Astrocyte (in vitro differentiated cells and primary cell): ENCODE results near the gene PTAFR. TPM values are rescaled to one million over a fixed set of nuclear protein-coding genes. Genes with fewer than 3 reads are reported as not detected.

Source experiments
- DNase-seq: peaks from one replicate; pipeline ENCODE4 v3.0.0-alpha.2; 2010; ENCODE audit warnings: low read depth
- FAIRE-seq: peaks from 2 replicates; lab custom pipeline; 2011; peaks lifted over from hg19 to GRCh38; lab: Jason Lieb, UNC
- H2AFZ ChIP-seq: 2 replicates; pipeline ENCODE4 v1.6.0; 2012; ENCODE audit warnings: low read depth, low read length, inconsistent platforms
- H3K27ac ChIP-seq: 2 replicates; pipeline ENCODE4 v1.5.1; 2011; ENCODE audit warnings: low read depth, low read length, inconsistent platforms
- H3K27me3 ChIP-seq: 2 replicates; pipeline ENCODE4 v1.6.0; 2011; ENCODE audit warnings: low read length, inconsistent platforms; ENCODE audit not compliant: insufficient read depth
- H3K36me3 ChIP-seq: 2 replicates; pipeline ENCODE4 v1.5.1; 2011; ENCODE audit warnings: low read length, inconsistent platforms; ENCODE audit not compliant: insufficient read depth
- H3K4me1 ChIP-seq: 2 replicates; pipeline ENCODE4 v1.5.1; 2011; ENCODE audit warnings: low read length, inconsistent platforms; ENCODE audit not compliant: insufficient read depth
- H3K4me2 ChIP-seq: 2 replicates; pipeline ENCODE4 v1.6.0; 2012; ENCODE audit warnings: low read length, inconsistent platforms
- H3K4me3 ChIP-seq: 2 replicates; pipeline ENCODE4 v1.5.1; 2011; ENCODE audit warnings: low read depth, mild to moderate bottlenecking, low read length, inconsistent platforms; ENCODE audit not compliant: insufficient read depth
- H3K79me2 ChIP-seq: 2 replicates; pipeline ENCODE4 v1.6.0; 2012; ENCODE audit warnings: mild to moderate bottlenecking, low read length, inconsistent platforms; ENCODE audit not compliant: insufficient read depth
- H3K9ac ChIP-seq: 2 replicates; pipeline ENCODE4 v1.6.0; 2012; ENCODE audit warnings: mild to moderate bottlenecking, low read length, inconsistent platforms
- H3K9me3 ChIP-seq: 2 replicates; pipeline ENCODE4 v1.5.1; 2012; ENCODE audit warnings: low read depth, mild to moderate bottlenecking, low read length, inconsistent platforms; ENCODE audit not compliant: insufficient read depth
- H4K20me1 ChIP-seq: 2 replicates; pipeline ENCODE4 v1.6.0; 2012; ENCODE audit warnings: low read length, inconsistent platforms; ENCODE audit not compliant: insufficient read depth
- H3K27ac Mint-ChIP-seq: one replicate; pipeline ENCODE4 v1.8.0; 2021; ENCODE audit warnings: mild to moderate bottlenecking, mixed read lengths; ENCODE audit not compliant: unreplicated experiment
- H3K27me3 Mint-ChIP-seq: one replicate; pipeline ENCODE4 v1.8.0; 2021; ENCODE audit warnings: low read depth, mixed read lengths; ENCODE audit not compliant: unreplicated experiment
- H3K36me3 Mint-ChIP-seq: one replicate; pipeline ENCODE4 v1.8.0; 2021; ENCODE audit warnings: low read depth, mixed read lengths; ENCODE audit not compliant: unreplicated experiment
- H3K4me1 Mint-ChIP-seq: one replicate; pipeline ENCODE4 v1.8.0; 2021; ENCODE audit warnings: low read depth, mixed read lengths; ENCODE audit not compliant: unreplicated experiment
- H3K4me3 Mint-ChIP-seq: one replicate; pipeline ENCODE4 v1.8.0; 2021; ENCODE audit warnings: mild to moderate bottlenecking, moderate library complexity, mixed read lengths; ENCODE audit not compliant: unreplicated experiment
- H3K9me3 Mint-ChIP-seq: one replicate; pipeline ENCODE4 v1.8.0; 2021; ENCODE audit warnings: mild to moderate bottlenecking, mixed read lengths; ENCODE audit not compliant: unreplicated experiment
- EZH2 ChIP-seq: IDR thresholded peaks from 2 replicates; pipeline ENCODE4 v1.6.1; 2012; ENCODE audit warnings: mild to moderate bottlenecking, low read length, inconsistent platforms; ENCODE audit not compliant: insufficient read depth
- total RNA-seq: library from RNA; stranded (reverse); gene quantifications from 2 replicates; pipeline ENCODE4 v1.2.1, GENCODE V29; 2021
- TF ChIP-seq, protein P1 (sequence below): IDR thresholded peaks from 2 replicates; pipeline ENCODE4 v1.5.1; 2011; ENCODE audit warnings: low read depth, mild to moderate bottlenecking, inconsistent platforms, low read length, moderate library complexity; ENCODE audit not compliant: insufficient read depth

PTAFR gene
- total RNA-seq, 1 donor from 2014 or later, result 0.32 TPM

DNA sequence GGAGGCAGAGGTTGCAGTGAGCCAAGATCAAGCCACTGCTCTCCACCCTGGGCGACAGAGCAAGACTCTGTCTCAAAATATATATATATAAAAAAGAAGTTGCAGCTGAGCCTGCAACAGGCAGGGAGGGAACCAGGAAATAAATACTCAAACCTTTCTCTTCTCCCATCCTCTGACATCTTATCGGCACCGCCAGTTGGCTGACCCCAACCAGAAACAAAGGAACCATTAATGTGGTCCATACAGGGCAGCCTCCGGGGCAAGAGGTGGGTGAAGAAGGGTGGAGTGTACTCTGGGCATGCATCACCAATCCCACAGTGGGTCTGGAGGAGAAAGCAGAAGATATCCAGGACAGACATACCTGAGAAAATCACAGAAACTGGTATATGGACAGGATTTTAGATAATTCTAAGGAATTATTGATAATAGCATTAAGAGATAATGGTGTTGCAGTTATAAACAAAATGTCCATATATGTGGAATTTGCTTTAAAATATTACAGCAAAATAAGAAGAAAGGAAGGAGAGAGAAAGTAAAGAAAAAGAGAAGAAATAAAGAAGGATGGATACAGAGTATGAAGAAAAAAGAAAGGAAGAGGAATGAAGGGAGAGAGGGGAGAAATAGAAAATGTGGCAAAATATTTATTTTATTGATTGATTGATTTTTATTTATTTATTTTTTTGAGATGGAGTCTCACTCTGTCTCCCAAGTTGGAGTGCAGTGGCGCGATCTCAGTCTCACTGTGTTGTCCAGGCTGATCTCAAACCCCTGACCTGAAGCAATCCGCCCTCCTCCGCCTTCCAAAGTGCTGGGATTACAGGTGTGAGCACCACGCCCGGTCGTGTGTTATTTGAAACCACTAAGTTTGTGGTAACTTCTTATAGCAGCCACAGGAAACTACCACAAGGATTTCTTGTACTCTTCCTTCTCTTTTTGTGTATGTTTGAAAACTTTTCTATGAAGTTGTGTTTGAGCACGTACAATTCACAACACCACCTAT is 4.1 kb upstream of the PTAFR start:
- Histone ChIP-seq H3K36me3 (no peaks in the 10 kb centered on the region), H3K9me3 (no peaks in the 10 kb centered on the region), H3K27me3 (peaks cover 4% of the 10 kb centered on the region), H3K27ac (no peak overlapping the region), H4K20me1 (no peaks in the 10 kb centered on the region), H3K4me3 (no peak overlapping the region), H3K79me2 (no peaks in the 10 kb centered on the region), H3K9ac (no peak overlapping the region), H3K4me1 (no peaks in the 10 kb centered on the region), H2AFZ (no peak overlapping the region), H3K4me2 (no peak overlapping the region)
- no peak for DNase-seq
- Mint-ChIP-seq H3K4me1 (peaks cover 2% of the 10 kb centered on the region), H3K36me3 (no peaks in the 10 kb centered on the region), H3K4me3 (no peak overlapping the region), H3K27ac (no peak overlapping the region), H3K9me3 (no peaks in the 10 kb centered on the region), H3K27me3 (peaks cover 13% of the 10 kb centered on the region)
- TF ChIP-seq, protein P1, sequence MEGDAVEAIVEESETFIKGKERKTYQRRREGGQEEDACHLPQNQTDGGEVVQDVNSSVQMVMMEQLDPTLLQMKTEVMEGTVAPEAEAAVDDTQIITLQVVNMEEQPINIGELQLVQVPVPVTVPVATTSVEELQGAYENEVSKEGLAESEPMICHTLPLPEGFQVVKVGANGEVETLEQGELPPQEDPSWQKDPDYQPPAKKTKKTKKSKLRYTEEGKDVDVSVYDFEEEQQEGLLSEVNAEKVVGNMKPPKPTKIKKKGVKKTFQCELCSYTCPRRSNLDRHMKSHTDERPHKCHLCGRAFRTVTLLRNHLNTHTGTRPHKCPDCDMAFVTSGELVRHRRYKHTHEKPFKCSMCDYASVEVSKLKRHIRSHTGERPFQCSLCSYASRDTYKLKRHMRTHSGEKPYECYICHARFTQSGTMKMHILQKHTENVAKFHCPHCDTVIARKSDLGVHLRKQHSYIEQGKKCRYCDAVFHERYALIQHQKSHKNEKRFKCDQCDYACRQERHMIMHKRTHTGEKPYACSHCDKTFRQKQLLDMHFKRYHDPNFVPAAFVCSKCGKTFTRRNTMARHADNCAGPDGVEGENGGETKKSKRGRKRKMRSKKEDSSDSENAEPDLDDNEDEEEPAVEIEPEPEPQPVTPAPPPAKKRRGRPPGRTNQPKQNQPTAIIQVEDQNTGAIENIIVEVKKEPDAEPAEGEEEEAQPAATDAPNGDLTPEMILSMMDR, result no peak
- TF ChIP-seq EZH2, result no peak
- no peak for FAIRE-seq

DNA sequence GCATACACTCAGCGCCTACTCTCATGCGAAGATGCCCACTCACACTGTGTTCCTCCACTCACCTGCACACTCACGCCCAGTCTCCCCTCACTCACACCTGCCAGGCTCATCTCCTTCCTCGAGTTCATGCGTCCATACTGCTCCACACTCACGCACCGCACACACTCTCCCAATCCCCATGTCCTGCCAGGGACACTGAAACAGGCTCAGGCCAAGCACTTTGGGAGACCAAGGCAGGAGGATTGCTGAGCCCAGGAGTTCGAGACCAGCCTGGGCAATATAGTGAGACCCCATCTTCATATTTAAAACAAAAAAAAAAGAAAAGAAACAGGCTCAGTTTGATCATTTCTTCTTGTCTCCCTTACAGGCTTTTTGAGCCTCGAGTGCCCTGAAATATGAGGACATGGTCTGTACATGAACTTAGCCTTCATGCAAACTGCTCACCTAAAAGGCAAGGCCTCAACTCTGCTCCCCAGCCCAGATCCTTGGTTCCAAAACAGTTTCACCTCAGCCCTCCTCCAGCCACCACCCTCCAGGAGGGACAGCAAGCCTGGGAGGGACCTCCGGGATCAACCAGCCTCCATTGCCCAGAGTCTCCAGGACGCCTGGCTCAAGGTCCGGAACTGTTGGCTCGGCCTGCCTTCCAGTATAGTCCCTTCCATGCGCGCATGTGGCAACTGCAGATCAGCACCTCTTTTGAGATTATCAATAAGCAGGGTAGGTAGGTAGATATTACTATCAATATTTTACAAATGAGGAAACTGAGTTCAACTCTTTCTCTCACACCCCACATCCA is 2.4 kb upstream of the PTAFR start:
- Histone ChIP-seq H3K4me1 (no peaks in the 10 kb centered on the region), H2AFZ (no peak overlapping the region), H3K4me3 (no peak overlapping the region), H3K9me3 (no peaks in the 10 kb centered on the region), H3K36me3 (no peaks in the 10 kb centered on the region), H3K27ac (no peak overlapping the region), H3K27me3 (peaks cover 4% of the 10 kb centered on the region), H3K9ac (no peak overlapping the region), H3K79me2 (no peaks in the 10 kb centered on the region), H4K20me1 (no peaks in the 10 kb centered on the region), H3K4me2 (no peak overlapping the region)
- peaks cover 9% of the 10 kb centered on the region for H3K4me1 Mint-ChIP-seq
- no peaks in the 10 kb centered on the region for H3K36me3 Mint-ChIP-seq
- FAIRE-seq (no peak), DNase-seq (no peak)
- no peak for TF ChIP-seq EZH2
- no peak overlapping the region for H3K4me3 Mint-ChIP-seq
- no peaks in the 10 kb centered on the region for H3K9me3 Mint-ChIP-seq
- H3K27me3 Mint-ChIP-seq, result peaks cover 13% of the 10 kb centered on the region
- no peak overlapping the region for H3K27ac Mint-ChIP-seq

DNA sequence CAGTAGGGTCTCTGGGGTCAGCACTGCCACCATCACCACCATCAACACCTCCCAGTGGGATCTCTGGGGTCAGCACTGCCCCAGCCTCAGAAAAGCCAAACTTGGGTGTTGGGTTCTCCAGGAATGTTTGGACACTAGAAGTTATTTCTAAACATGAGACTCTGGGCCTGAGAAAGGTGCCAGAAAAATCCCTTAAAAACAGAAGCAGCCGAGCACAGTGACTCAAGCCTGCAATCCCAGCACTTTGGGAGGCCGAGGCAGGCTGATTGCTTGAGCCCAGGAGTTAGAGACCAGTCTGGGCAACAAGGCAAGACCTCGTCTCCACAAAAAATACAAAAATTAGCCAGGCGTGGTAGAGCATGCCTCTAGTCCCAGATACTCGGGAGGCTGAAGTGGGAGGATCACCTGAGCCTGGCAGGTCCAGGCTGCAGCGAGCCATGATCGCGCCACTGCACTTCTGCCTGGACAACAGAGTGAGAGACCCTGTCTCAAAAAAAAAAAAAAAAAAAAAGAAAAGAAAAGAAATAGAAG is 470 bp downstream of the PTAFR start:
- H3K4me1 ChIP-seq, result no peaks in the 10 kb centered on the region
- Mint-ChIP-seq H3K4me1 (peaks cover 14% of the 10 kb centered on the region), H3K27ac (no peak overlapping the region), H3K9me3 (no peaks in the 10 kb centered on the region), H3K36me3 (no peaks in the 10 kb centered on the region), H3K4me3 (no peak overlapping the region), H3K27me3 (peaks cover 11% of the 10 kb centered on the region)
- no peak overlapping the region for H3K27ac ChIP-seq
- no peaks in the 10 kb centered on the region for H4K20me1 ChIP-seq
- H3K4me3 ChIP-seq, result no peak overlapping the region
- FAIRE-seq, result no peak
- H3K36me3 ChIP-seq, result no peaks in the 10 kb centered on the region
- H3K4me2 ChIP-seq, result no peak overlapping the region
- H3K9me3 ChIP-seq, result no peaks in the 10 kb centered on the region
- no peak overlapping the region for H2AFZ ChIP-seq
- H3K27me3 ChIP-seq, result peaks cover 4% of the 10 kb centered on the region
- H3K79me2 ChIP-seq, result no peaks in the 10 kb centered on the region
- H3K9ac ChIP-seq, result no peak overlapping the region
- TF ChIP-seq, protein P1, result no peak
- TF ChIP-seq EZH2, result no peak
- DNase-seq, result no peak
